Lung microvascular endothelial cell (primary cell): ENCODE results near the gene RTN4RL2. TPM values are rescaled to one million over a fixed set of nuclear protein-coding genes. Genes with fewer than 3 reads are reported as not detected.

Experiments used
- DNase-seq, 2 donors: peaks; one replicate each; pipeline versions ENCODE4 v3.0.0 to v3.0.0-alpha.2; 2010; ENCODE audit warnings: low read depth in 2 of 2
- total RNA-seq: library from RNA; depleted of rRNA; stranded (reverse); fragments of >200 nt; gene quantifications from 2 replicates; pipeline ENCODE4 v1.2.1, GENCODE V29; 2014

RTN4RL2 gene
- total RNA-seq, 1 donor from 2014 or later: 0.20 TPM

GRCh38 chr11:57480409-57481137, 20.2 kb downstream of the RTN4RL2 start:
- DNase-seq: peak; percentile 55 to 65

DNA sequence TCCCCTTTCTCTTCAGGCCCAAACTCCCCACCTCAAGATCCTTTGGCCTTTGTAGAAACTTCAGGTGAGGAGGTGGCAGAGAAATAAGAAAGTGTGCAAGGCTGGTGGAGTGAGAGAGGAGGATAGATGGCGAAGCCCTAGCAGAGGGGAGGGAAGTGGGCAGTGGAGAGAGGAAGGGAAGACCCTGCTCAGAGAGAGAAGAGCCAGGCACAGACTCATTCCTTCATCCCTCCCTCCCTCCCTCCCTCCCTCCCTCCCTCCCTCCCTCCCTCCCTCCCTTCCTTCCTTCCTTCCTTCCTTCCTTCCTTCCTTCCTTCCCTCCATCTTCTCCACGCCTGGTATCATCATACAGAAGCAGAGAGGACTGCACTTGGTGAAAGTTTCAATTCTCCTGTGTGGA, 21.0 kb downstream of the RTN4RL2 start:
- DNase-seq: no peak

- no peak for DNase-seq
These were observed 21.8 kb downstream of the RTN4RL2 start for GRCh38 chr11:57481915-57482781.

DNA sequence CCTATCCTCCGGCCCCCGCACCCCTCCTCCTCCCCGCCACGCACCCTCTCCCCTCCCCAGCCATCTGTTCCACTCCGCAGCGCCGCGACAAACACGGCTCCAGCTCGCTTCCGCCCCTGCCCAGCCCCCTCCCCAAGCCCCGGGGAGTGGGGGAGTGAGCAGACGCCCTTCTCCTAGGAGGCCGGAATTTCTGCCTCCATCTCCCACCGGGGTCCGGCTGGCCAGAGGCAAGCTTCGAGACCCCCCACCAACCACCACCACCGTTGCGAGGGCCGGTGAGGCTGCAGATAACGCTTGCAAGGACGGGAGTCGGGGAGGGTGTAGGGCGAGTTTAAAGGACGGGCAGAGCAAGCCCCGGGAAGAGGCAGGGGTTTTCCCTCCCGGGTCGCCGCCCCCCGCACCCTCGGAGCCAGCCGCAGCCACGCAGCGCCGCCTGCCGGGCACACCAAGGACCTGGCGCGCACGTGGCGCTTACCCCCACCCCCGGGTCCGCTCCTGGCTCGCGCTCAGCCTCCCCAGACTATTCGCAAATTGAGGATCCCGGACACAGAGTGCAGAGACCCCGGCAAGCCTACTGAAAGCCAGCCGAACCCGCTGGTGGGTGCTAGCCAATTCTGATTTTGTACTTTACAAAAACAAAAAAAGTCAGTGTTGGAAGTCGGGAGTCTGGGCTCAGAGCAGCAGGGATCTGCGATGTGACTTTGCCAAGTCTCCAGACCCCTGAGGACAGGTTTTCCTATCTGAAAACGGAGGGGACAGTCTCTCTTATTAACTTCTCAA, 22.6 kb downstream of the RTN4RL2 start:
- DNase-seq: peak; percentile 37 to 59

- no peak for DNase-seq
These were observed 23.2 kb downstream of the RTN4RL2 start for GRCh38 chr11:57483562-57483918.

- no peak for DNase-seq
These were observed 23.9 kb downstream of the RTN4RL2 start for GRCh38 chr11:57484141-57484710.

- DNase-seq: no peak
These were observed 25.1 kb downstream of the RTN4RL2 start for GRCh38 chr11:57485217-57485990.

- DNase-seq: no peak
These were observed 26.9 kb downstream of the RTN4RL2 start for GRCh38 chr11:57487021-57487778.

GRCh38 chr11:57487920-57488659, 27.8 kb downstream of the RTN4RL2 start:
- DNase-seq: no peak

DNA sequence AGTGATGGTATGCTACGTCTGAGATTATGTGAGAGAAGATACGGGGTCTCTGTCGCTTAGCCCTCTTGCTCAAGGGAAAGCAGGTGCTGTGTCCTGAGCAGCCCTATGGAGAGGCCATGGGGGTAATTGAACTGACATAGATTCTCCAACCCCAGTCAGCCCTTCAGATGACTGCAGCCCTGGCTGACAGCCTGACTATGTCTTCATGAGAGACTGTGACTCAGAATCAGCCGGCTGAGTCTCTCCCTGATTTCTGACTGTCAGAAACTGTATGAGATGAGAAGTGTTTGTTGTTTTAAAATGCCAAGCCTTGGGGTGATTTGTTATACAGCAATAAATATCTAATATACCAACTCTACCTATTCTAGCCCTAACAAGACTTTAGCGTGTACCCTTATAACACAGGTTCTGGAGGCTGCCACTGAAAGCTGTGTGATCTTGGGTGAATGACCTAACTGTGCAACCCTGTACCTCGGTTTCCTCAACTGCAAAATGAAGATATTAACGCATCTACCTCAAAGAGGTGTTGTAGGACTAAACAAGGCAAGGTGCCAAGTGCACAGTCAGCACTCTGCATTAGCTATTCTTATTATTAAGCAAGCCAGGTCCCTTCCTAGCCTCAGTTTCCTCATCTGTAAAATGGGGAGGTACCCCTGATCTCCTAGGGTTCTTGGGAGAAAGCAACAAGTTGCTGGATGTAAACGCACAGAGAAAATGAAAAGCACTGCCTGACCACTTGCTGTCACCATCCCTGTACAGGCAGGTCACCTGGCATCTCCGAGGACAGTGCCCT, 30.3 kb downstream of the RTN4RL2 start:
- DNase-seq: peak in 1 of 2 donors; percentile 26

- peak; percentile 51 to 66 for DNase-seq
These were observed 31.2 kb downstream of the RTN4RL2 start for GRCh38 chr11:57491371-57492061.

DNA sequence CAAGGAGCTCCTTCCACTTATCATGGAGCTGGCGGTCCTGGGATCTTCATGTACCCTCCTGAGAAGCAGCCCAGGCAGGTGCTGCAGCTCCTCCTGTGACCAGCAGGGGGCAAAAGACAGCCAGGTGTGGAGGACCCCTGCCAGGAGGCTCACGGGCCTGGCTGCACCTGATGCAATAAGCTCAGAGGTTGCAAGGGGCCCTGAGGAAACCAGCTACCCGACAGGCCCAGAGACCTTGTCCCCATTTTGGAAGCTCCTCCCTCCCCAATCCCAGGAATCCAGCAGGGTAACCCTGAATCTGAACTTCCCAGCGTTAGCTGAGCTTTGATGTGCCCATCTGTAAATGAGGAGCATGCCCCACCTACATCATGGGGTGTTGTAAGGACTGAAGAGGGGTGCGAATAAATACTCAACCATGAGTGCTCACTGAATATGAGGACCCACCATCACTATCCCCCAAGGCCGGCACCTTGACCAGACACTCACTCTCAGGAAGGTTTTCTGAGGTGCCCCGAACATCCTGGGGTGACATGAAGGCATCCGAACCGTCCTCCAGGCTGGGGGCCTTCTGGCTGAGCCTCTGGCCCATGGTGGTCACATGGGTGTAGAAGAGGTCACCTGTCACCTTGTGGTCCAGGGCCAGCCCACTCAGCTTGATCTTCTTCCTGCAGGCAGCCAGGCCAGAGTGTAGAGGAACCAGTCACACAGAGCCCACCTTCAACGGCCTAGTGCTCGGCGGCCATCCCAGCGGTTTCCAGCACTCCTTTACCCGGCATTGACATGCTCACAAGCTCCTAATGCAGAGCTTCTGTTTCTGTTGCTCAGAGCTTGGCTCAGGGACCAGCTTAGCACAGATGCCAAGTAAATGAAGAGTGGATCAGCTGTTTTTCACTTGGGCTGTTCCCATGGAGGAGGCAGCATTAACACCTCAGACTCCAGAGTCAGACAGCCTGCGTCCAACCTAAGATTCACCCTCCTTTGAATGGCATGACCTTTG, 33.5 kb downstream of the RTN4RL2 start:
- peak; percentile 37 to 67 for DNase-seq

GRCh38 chr11:57496109-57496820, 35.9 kb downstream of the RTN4RL2 start:
- DNase-seq: no peak

DNA sequence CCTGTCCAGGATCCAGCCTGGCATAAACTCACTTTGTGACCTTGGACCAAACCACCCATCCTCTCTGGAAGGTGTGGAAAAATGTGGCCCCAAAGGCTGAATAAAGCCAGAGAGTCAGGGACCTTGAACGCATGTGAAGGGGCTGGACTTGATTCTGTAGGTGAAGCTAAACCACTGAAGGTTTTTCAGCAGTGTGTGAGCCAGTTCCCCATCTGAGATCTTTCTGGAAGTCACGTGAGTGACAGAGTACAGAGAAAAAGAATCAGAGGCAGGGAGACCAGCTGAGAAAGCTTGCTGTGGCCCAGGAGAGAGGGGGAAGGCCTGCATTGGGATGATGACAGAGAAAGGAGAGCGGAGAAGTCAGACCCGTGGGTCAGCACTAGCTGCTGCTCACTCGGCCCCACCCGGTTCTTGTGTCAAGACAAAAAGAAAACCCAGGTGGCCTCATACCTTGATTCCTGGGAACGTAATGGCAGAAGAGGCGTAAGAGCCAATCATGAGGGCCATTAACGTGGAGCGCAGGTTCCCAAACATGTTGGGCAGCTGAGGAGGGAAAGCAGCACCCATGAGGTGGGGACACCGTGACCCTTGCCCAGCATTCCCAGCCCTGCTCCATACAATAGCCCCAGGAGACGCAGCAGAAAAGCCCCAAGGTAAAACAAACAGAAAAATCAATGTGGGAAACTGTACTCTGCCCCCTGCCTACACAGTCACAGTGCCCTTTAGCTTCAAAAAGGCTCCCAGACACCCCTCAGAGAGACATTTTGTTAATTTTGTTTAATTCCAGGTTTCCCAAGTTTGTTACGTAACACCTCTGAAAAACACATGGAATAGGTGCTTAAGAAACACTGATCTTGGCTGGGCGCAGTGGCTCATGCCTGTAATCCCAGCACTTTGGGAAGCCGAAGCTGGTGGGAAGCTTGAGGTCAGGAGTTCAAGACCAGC, 37.2 kb downstream of the RTN4RL2 start:
- DNase-seq: no peak

GRCh38 chr11:57498540-57498939, 38.2 kb downstream of the RTN4RL2 start:
- no peak for DNase-seq
